Left lung (tissue), 10 donors: ENCODE measurements around the gene KCTD6. TPM values are rescaled to one million over a fixed set of nuclear protein-coding genes. Genes with fewer than 3 reads are reported as not detected.

Experiments used
- ATAC-seq: fragments of 200-7000 bp; cut with Tn5 transposase; one replicate; pipeline ENCODE4 v1.9.1; 2020; ENCODE audit warnings: moderate library complexity
- DNase-seq, 4 donors: peaks; one replicate each; pipeline ENCODE4 v3.0.0-alpha.2; 2013 to 2020
- H3K27ac ChIP-seq, 2 donors: fragments of 200-600 bp; sonication (generic) in 1 of 2; one replicate each; pipeline versions ENCODE4 v1.5.0 to v1.8.0; 2020 to 2021
- H3K27me3 ChIP-seq, 2 donors: fragments of 200-600 bp; sonication (generic) in 1 of 2; one replicate each; pipeline versions ENCODE4 v1.5.0 to v1.8.0; 2020 to 2021
- H3K36me3 ChIP-seq, 2 donors: fragments of 200-600 bp; sonication (generic) in 1 of 2; one replicate each; pipeline versions ENCODE4 v1.5.0 to v1.8.0; 2020 to 2021
- H3K4me1 ChIP-seq, 2 donors: fragments of 200-600 bp; one replicate each; pipeline ENCODE4 v1.8.0; 2021
- H3K4me3 ChIP-seq, 2 donors: fragments of 200-600 bp; sonication (generic) in 1 of 2; one replicate each; pipeline versions ENCODE4 v1.5.0 to v1.8.0; 2020 to 2021; ENCODE audit warnings: mild to moderate bottlenecking in 1 of 2
- H3K9me3 ChIP-seq, 2 donors: fragments of 200-600 bp; sonication (generic) in 1 of 2; one replicate each; pipeline versions ENCODE4 v1.5.0 to v1.8.0; 2020 to 2021
- intact Hi-C, 2 donors: fragments of 100-400 bp; cut with DNase I; formaldehyde crosslinking; loops; one replicate each; pipeline versions ENCODE4 v1.11.2 to v1.14.2; 2022
- polyA plus RNA-seq, 6 donors: library from polyadenylated mRNA; unstranded; fragments of 120-200 nt; gene quantifications; one replicate each; pipeline ENCODE4 v1.2.1, GENCODE V29; 2013; ENCODE audit not compliant: insufficient read length in 6 of 6
- total RNA-seq, 2 donors: library from RNA; stranded (reverse); fragmentation: NEBNext Ultra II Directional; extraction: Animal tissue kit (Norgen Biotek cat#: 25700); gene quantifications; one replicate each; pipeline ENCODE4 v1.2.1, GENCODE V29; 2021
- TF ChIP-seq, protein P1 (sequence below), 2 donors: fragments of 200-600 bp; sonication (generic) in 1 of 2; IDR thresholded peaks; one replicate each; pipeline versions ENCODE4 v1.5.0 to v1.8.0; 2021; ENCODE audit warnings: antibody characterized with exemption in 2 of 2
- donor health status: DM: no; HTN: yes; CAD: no.
- donor health status: DM: no; HTN: no; CAD: no.

Gene KCTD6
- total and polyA plus RNA-seq, 8 donors = 8.1 to 19.2 (median 16.8) TPM

DNA sequence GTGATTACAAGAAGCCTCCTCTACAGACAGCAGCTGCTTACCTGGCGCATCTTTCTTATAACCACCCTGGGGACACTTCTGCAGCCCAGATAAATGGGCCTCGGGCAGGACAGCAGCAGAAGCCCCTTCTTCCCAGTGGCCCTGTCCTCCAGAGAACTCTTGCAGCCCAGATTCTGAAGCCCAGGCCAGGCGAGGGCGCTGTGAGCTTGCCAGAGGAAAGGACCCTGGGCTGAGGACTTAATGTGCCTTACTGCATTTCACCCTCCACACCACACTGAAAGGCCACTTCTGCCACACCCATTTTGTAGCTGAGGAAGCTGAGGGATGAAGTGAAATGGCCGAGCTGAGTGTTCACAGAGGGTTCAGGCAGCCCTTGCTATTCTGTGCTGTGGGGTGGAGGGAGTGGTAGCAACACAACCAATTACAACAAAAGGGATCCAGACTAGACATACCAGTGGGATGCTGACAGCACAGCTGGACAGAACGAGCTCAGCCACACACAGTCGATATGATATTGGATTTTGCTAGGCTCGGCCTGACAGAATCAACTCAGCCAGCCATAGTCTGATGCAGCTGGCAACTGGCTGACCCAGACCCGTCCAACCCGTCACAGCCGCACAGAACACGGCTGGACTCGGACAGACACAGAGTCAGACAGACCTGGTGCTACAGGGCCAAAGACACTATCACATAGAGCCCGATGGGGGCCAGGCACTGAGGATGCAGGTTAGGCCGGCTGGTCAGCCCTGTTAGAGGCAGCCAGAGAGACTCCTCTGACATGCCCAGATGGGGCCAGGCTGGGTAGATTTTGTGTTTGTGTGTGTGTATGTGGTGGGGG lies 37.8 kb downstream of the KCTD6 start:
- Histone ChIP-seq H3K9me3 (no peaks in the 10 kb centered on the region), H3K4me3 (no peak overlapping the region), H3K27ac (no peak overlapping the region), H3K36me3 (no peaks in the 10 kb centered on the region), H3K4me1 (peaks cover 5 to 24% of the 10 kb centered on the region in 2 donors), H3K27me3 (no peaks in the 10 kb centered on the region)
- no peak for ATAC-seq
- TF ChIP-seq, protein P1, sequence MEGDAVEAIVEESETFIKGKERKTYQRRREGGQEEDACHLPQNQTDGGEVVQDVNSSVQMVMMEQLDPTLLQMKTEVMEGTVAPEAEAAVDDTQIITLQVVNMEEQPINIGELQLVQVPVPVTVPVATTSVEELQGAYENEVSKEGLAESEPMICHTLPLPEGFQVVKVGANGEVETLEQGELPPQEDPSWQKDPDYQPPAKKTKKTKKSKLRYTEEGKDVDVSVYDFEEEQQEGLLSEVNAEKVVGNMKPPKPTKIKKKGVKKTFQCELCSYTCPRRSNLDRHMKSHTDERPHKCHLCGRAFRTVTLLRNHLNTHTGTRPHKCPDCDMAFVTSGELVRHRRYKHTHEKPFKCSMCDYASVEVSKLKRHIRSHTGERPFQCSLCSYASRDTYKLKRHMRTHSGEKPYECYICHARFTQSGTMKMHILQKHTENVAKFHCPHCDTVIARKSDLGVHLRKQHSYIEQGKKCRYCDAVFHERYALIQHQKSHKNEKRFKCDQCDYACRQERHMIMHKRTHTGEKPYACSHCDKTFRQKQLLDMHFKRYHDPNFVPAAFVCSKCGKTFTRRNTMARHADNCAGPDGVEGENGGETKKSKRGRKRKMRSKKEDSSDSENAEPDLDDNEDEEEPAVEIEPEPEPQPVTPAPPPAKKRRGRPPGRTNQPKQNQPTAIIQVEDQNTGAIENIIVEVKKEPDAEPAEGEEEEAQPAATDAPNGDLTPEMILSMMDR (IDR thresholded peaks at IDR 0.05) = no peak
- DNase-seq = no peak
- intact Hi-C loops = no loop called here

DNA sequence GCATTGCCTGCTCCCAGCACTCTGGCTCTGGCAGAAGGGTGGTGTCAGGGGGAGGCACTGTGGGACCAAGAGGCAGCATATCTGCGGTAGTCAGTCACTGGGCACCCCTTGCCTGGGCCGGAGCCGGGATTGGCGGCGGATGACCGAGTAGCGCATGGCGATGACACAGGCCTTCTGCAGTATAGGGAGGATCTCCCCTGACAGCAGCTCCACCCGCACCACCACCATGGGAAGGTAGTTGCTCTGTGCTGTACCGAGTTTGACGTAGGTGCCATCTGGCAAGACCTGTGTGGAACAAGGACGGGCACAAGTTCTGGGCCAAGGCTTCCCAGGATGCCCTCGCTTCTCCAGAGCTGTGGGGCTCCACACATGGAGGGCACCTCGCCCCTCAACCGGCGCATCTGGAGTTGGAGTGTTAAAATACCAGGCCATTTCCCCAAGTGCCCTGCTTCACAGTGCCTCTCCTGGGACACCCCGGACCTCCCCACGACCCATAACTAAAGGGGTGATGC lies 38.5 kb downstream of the KCTD6 start:
- Histone ChIP-seq H3K4me3 (no peak overlapping the region), H3K27me3 (no peaks in the 10 kb centered on the region), H3K9me3 (no peaks in the 10 kb centered on the region), H3K36me3 (no peaks in the 10 kb centered on the region), H3K4me1 (peaks cover 5 to 24% of the 10 kb centered on the region in 2 donors), H3K27ac (no peak overlapping the region)
- ATAC-seq (no peak), DNase-seq (no peak)
- intact Hi-C loops = no loop called here
- TF ChIP-seq, protein P1 (IDR thresholded peaks at IDR 0.05) = no peak

DNA sequence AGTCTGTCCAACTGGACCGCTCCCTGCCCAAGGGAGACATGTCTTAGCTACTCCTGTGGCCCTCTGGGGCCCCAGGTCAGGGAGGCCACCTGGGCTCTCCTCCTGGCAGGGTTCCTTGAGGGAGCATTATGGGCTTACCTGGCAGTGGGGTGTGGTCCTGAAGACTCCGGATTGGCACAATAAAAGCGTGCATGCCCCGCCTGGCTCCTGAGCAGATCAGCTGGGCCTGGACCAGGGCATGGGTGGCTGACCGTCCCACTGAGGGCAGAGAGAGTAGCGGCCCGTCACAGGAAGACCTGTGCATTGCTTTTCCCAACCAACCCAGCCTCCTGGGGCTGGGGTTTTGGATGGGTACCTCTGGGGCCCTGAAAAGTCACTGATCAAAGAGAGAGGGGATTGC lies 39.7 kb downstream of the KCTD6 start:
- H3K4me3 ChIP-seq = no peak overlapping the region
- no peaks in the 10 kb centered on the region for H3K36me3 ChIP-seq
- H3K9me3 ChIP-seq = no peaks in the 10 kb centered on the region
- intact Hi-C loops = no loop called here
- H3K4me1 ChIP-seq = peaks cover 12 to 26% of the 10 kb centered on the region in 2 donors
- no peak for ATAC-seq
- TF ChIP-seq, protein P1 (IDR thresholded peaks at IDR 0.05) = no peak
- no peaks in the 10 kb centered on the region for H3K27me3 ChIP-seq
- DNase-seq = no peak
- H3K27ac ChIP-seq = no peak overlapping the region

DNA sequence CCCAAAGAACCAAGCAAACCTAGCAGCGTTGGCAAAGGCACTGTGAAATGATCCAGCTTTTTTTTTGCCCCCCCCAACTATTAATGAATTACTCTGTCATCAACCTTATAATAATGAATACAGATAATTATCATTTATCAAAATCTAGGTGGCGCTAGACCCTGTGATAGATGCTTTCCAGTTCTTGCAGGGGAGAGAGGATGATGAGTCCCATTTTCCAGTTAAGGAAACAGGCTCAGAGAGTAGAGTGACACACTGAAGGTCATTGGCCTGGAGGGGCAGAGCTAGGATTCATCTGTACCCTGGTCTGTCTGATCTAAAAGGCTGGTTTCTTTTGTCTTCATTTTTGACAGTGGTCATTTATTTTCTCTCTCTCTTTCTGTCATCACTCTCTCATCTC lies 40.1 kb downstream of the KCTD6 start:
- DNase-seq = no peak
- Histone ChIP-seq H3K4me1 (peaks cover 13 to 22% of the 10 kb centered on the region in 2 donors), H3K9me3 (no peaks in the 10 kb centered on the region), H3K27ac (no peak overlapping the region), H3K4me3 (no peak overlapping the region), H3K27me3 (no peaks in the 10 kb centered on the region), H3K36me3 (no peaks in the 10 kb centered on the region)
- TF ChIP-seq, protein P1 (IDR thresholded peaks at IDR 0.05) = no peak
- intact Hi-C loops = no loop called here
- ATAC-seq = no peak

DNA sequence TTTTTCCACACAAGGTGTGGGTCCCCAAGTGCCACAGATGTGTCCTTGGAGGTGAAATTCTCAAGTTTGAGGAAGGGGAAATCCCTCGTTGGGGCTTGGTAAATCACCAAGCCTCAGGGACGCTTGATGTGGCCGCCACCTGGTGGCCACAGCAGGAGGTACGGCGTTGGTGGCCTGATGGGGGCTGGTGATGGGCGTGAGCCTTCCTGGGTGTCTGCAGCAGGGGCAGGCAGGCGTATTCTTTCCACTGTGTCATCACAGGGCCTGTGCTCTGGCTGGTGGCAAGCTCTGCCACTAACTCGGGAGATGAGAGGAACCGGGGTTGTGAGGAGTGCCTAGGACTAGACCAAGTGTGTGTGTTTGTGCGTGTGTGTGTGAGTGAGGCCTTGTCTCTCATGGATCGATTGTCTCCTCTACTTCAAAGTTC lies 40.9 kb downstream of the KCTD6 start:
- H3K36me3 ChIP-seq = no peaks in the 10 kb centered on the region
- H3K4me1 ChIP-seq = peaks cover 17 to 29% of the 10 kb centered on the region in 2 donors
- no peaks in the 10 kb centered on the region for H3K9me3 ChIP-seq
- ATAC-seq (peak; percentile 61), DNase-seq (peak; percentile 60 to 91 (median 72))
- TF ChIP-seq, protein P1 (IDR thresholded peaks at IDR 0.05) = peak; percentile 93 to 94
- intact Hi-C loops = no loop called here
- no peak overlapping the region for H3K4me3 ChIP-seq
- no peaks in the 10 kb centered on the region for H3K27me3 ChIP-seq
- no peak overlapping the region for H3K27ac ChIP-seq
